ENCODE measurements around the gene TJP1.

TJP1 gene

DNA sequence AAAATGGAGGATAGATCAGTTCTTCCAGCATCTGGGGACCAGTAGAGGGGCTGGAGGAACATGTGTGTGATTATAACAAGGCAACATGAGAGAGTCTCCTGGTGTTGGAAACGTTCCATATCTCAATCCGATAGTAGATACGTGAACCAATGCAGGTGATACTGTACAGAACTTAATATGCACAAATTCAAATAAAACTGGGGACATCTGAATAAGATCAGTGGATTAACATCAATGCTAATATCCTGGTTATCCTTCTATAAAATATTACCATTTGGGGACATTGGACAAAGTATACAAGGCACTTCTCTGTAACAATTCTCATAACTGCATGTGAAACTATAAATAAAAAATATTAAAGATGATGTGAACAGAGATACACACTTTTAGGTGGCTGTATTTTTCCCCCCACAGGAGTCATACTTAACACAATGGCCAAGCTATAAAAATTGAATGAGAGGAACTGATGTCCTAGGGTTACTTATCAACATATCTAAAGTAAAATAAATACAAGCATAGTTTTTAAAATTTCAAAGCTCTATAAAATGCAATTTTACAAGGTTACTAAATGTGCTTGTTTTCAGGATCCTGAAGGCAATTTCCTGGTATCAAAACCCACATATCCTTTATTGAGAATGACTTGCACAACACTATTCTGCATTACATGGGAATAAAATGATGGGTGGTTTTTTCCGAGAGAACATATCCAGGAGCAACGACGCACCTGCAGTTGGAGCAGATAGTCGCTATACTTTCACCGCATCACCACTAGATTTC lies 31.1 kb upstream of the TJP1 start:
- DNase-seq (ENCODE audit: low read depth), result no peak
- no peak overlapping the region for H3K4me3 ChIP-seq (ENCODE audit: low read length)
- TF ChIP-seq, protein P1, sequence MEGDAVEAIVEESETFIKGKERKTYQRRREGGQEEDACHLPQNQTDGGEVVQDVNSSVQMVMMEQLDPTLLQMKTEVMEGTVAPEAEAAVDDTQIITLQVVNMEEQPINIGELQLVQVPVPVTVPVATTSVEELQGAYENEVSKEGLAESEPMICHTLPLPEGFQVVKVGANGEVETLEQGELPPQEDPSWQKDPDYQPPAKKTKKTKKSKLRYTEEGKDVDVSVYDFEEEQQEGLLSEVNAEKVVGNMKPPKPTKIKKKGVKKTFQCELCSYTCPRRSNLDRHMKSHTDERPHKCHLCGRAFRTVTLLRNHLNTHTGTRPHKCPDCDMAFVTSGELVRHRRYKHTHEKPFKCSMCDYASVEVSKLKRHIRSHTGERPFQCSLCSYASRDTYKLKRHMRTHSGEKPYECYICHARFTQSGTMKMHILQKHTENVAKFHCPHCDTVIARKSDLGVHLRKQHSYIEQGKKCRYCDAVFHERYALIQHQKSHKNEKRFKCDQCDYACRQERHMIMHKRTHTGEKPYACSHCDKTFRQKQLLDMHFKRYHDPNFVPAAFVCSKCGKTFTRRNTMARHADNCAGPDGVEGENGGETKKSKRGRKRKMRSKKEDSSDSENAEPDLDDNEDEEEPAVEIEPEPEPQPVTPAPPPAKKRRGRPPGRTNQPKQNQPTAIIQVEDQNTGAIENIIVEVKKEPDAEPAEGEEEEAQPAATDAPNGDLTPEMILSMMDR (IDR thresholded peaks at IDR 0.05; ENCODE audit: insufficient read depth, low read depth, low read length, missing control alignments), result no peak

DNA sequence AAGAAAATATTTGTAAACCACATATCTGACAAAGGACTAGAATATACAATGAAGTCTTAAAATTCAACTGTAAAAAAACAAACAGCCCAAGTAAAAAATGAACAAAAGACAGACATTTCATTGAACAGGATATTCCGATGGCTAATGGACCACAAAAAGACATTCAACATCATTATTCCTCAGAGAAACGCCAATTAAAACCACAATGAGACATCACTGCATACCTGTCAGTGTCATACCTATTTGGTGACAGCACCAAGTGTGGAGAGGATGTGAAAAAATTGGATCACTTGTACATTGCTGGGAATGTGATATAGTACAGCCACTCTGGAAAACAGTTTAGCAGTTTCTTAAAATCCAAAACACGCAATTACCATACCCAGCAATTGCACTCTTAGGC lies 29.9 kb upstream of the TJP1 start:
- TF ChIP-seq, protein P1 (IDR thresholded peaks at IDR 0.05; ENCODE audit: insufficient read depth, low read depth, low read length, missing control alignments), result no peak
- peak; percentile 26 for DNase-seq (ENCODE audit: low read depth)
- no peak overlapping the region for H3K4me3 ChIP-seq (ENCODE audit: low read length)

DNA sequence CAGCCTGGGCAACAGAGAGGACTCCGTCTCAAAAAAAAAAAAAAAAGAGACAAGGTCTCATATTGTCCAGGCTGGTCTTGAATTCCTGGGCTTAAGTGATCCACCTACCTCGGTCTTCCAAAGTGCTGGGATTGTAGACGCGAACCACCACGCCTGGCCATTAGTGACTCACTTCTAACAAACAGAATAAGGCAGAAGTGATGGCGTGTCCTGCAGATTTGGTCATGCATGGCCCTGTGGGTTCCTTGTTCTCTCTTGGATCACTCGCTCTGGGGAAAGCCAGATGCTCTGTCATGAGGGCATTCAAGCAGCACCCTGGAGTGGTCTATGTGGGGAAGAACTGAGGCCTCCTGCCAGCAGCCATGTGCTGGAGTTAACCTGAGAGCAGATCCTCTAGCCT lies 27.4 kb upstream of the TJP1 start:
- peak; percentile 91 for DNase-seq (ENCODE audit: low read depth)
- no peak overlapping the region for H3K4me3 ChIP-seq (ENCODE audit: low read length)
- TF ChIP-seq, protein P1 (IDR thresholded peaks at IDR 0.05; ENCODE audit: insufficient read depth, low read depth, low read length, missing control alignments), result no peak

DNA sequence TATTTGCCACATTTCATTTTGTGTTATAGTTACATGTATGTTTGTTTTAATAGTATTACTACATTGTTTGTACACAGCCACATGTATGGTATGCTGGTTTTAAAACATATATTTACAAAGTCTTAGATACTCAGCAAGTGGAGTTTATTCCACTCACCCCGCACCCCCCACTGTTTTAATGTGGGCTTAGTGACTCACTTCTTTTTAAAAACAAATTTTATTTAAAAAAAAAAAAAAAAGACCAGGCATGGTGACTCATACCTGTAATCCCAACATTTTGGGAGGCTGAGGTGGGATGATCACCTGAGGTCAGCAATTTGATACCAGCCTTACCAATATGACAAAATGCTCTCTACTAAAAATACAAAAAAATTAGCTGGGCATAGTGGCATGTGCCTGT lies 26.9 kb upstream of the TJP1 start:
- TF ChIP-seq, protein P1 (IDR thresholded peaks at IDR 0.05; ENCODE audit: insufficient read depth, low read depth, low read length, missing control alignments), result no peak
- H3K4me3 ChIP-seq (ENCODE audit: low read length), result no peak overlapping the region
- peak; percentile 18 for DNase-seq (ENCODE audit: low read depth)

DNA sequence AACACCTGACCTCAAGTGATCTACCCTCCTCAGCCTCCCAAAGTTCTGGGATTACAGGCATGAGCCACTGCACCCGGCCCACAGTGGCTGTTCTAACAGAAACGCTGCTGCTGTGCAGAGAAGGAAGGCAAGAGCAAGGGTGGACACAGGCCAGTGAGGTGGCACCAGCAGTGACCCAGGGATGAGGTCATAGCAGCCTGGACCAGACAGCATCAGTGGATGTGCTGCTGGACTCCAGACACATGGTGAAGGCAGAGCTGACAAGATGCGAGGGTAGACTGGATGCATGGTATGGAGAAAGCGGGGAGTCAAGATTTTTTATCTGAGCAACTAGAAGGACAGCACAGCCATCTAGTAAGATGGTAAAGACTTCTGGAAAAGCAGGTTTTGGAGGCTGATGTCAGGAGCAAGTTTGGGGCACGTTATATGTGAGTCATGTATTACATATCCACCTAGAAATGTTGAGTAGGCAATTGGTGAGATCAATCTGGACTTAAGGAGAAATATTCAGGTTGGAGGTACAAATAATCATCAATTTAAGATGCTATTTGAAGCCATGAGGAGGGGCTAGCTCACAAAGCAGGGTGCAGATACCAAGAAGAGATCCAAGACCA lies 22.1 kb upstream of the TJP1 start:
- TF ChIP-seq, protein P1 (IDR thresholded peaks at IDR 0.05; ENCODE audit: insufficient read depth, low read depth, low read length, missing control alignments), result no peak
- H3K4me3 ChIP-seq (ENCODE audit: low read length), result no peak overlapping the region
- DNase-seq (ENCODE audit: low read depth), result peak; percentile 97

DNA sequence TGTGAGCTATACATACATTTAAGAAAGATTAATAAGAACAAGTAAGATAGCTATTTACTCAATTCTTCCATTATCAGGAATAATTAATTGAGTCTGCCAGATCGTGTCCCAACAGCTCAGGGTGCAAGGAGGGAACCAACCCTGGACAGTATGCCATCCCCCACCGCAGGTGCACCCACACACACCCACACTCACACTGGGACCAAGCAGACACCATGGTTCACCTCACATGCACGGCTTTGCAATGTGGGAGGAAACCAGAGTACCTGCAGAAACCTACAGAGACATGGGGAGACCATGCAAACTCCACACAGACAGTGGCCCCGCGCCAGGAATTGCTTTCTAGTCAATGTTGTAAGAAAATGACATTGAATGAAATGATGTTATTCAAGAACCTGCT lies 20.0 kb upstream of the TJP1 start:
- no peak for DNase-seq (ENCODE audit: low read depth)

More for the DNA sequence above, 20.0 kb upstream of the TJP1 start:
- no peak overlapping the region for H3K4me3 ChIP-seq (ENCODE audit: low read length)
- TF ChIP-seq, protein P1 (IDR thresholded peaks at IDR 0.05; ENCODE audit: insufficient read depth, low read depth, low read length, missing control alignments), result no peak
